ENCODE results near the gene PLEKHG3. TPM values are rescaled to one million over a fixed set of nuclear protein-coding genes. Genes with fewer than 3 reads are reported as not detected.

PLEKHG3 gene
- total RNA-seq, 1 donor from 2014 or later: 12.6 TPM

DNA sequence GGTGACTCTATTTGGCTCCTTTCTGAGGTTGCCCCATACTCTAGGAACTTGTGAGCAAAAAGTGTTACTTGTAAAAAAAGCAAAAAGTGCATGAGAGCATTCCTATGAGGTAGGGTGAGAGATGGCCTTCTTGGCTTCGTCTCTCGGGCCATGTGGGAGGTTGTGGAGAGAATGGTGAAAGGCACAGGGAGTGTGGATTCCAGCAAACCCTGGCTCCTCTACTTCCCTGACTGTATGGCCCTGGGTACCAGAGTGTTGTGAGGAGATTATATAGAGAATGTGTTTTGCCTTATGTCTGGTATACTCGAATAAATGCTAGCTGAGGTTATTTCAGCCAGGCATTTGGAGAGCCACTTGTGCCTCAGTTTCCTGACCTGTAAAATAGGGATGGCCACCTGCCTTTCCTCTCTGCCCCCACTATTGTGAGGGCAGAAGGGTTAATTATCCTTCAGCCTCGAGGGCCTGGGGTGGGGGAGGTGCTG is 11.0 kb downstream of the PLEKHG3 start:
- H3K4me1 ChIP-seq: peaks cover 35% of the 10 kb centered on the region
- H3K4me1 Mint-ChIP-seq: peaks cover 31% of the 10 kb centered on the region
- peaks cover 56% of the 10 kb centered on the region for H4K20me1 ChIP-seq (ENCODE audit: low read depth)
- peaks cover 29% of the 10 kb centered on the region for H3K9me3 ChIP-seq (ENCODE audit: low read depth)
- H3F3A ChIP-seq (ENCODE audit: low read depth): peaks cover 38% of the 10 kb centered on the region
- H3K9ac ChIP-seq: no peak overlapping the region
- H3K27me3 Mint-ChIP-seq (ENCODE audit: insufficient read depth, low read depth): peaks cover 22% of the 10 kb centered on the region
- H2AFZ ChIP-seq (replicated peaks): no peak overlapping the region
- no peaks in the 10 kb centered on the region for H3K27me3 ChIP-seq
- H3K4me2 ChIP-seq: peak overlapping the region; percentile 80
- peaks cover 23% of the 10 kb centered on the region for H3K36me3 ChIP-seq
- H3K4me3 Mint-ChIP-seq: peak overlapping the region; percentile 74
- peaks cover 37% of the 10 kb centered on the region for H3K9me3 Mint-ChIP-seq
- DNase-seq (ENCODE audit: low spot score): no peak
- no peak overlapping the region for H3K27ac Mint-ChIP-seq
- H3K27ac ChIP-seq: no peak overlapping the region
- peak overlapping the region; percentile 39 for H3K4me3 ChIP-seq
- TF ChIP-seq, protein P1, sequence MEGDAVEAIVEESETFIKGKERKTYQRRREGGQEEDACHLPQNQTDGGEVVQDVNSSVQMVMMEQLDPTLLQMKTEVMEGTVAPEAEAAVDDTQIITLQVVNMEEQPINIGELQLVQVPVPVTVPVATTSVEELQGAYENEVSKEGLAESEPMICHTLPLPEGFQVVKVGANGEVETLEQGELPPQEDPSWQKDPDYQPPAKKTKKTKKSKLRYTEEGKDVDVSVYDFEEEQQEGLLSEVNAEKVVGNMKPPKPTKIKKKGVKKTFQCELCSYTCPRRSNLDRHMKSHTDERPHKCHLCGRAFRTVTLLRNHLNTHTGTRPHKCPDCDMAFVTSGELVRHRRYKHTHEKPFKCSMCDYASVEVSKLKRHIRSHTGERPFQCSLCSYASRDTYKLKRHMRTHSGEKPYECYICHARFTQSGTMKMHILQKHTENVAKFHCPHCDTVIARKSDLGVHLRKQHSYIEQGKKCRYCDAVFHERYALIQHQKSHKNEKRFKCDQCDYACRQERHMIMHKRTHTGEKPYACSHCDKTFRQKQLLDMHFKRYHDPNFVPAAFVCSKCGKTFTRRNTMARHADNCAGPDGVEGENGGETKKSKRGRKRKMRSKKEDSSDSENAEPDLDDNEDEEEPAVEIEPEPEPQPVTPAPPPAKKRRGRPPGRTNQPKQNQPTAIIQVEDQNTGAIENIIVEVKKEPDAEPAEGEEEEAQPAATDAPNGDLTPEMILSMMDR (IDR thresholded peaks at IDR 0.05): no peak
- TF ChIP-seq EZH2phosphoT487 (IDR thresholded peaks at IDR 0.05): no peak
- TF ChIP-seq EZH2 (IDR thresholded peaks at IDR 0.05): no peak
- peaks cover 98% of the 10 kb centered on the region for H3K79me2 ChIP-seq (ENCODE audit: low read depth)
- peaks cover 30% of the 10 kb centered on the region for H3K36me3 Mint-ChIP-seq

DNA sequence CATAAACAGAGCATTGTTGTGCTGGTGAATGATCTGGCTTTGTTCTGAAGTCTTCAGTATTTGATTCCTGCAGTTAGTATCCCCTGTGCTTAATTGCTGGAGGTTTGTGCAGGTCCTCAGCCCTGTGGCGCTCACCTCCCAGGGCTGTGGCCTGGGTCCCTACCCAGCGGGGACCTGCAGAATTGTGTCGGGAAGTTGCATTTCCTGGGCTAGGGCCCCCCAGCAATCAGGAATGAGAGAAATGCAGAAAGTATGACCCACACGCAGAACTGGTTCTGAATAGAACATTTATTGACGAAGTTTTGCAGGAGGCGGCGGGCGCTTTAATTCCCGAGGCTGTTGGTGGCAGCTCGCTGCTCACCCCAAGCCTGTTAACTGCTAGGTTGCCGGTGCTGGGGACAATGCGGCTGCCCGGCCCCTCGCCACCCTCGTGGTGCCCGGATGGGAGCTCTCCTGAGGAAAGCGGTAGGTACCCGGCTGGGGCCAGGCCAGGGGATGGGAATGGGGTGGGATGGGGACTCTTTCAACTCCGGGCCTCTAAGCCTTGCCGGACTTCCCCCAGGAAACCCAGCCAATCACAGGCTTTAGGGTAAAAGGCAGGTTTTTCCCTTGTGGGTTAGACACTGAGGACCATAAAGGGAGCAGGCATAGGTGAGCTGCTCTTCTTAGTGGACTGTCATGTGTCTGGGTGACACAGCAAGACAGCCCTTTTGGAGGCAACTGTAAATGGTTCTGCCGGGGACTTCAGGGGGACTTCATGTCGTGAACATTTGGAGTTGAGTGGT is 11.6 kb downstream of the PLEKHG3 start:
- peaks cover 98% of the 10 kb centered on the region for H3K79me2 ChIP-seq (ENCODE audit: low read depth)
- peaks cover 32% of the 10 kb centered on the region for H3K4me1 Mint-ChIP-seq
- H3K4me1 ChIP-seq: peaks cover 36% of the 10 kb centered on the region
- peaks cover 29% of the 10 kb centered on the region for H3K9me3 ChIP-seq (ENCODE audit: low read depth)
- peak; percentile 65 for DNase-seq (ENCODE audit: low spot score)
- peak overlapping the region; percentile 74 for H3K4me3 Mint-ChIP-seq
- H3K27me3 Mint-ChIP-seq (ENCODE audit: insufficient read depth, low read depth): peaks cover 24% of the 10 kb centered on the region
- H3K4me3 ChIP-seq: peak overlapping the region; percentile 39
- TF ChIP-seq EZH2 (IDR thresholded peaks at IDR 0.05) (no peak), EZH2phosphoT487 (IDR thresholded peaks at IDR 0.05) (no peak)
- TF ChIP-seq, protein P1 (IDR thresholded peaks at IDR 0.05): no peak
- peak overlapping the region; percentile 53 for H3K27ac ChIP-seq
- peaks cover 29% of the 10 kb centered on the region for H3K36me3 Mint-ChIP-seq
- H3K27me3 ChIP-seq: no peaks in the 10 kb centered on the region
- H3K27ac Mint-ChIP-seq: no peak overlapping the region
- peaks cover 56% of the 10 kb centered on the region for H4K20me1 ChIP-seq (ENCODE audit: low read depth)
- H3F3A ChIP-seq (ENCODE audit: low read depth): peaks cover 38% of the 10 kb centered on the region
- peaks cover 36% of the 10 kb centered on the region for H3K9me3 Mint-ChIP-seq
- peaks cover 23% of the 10 kb centered on the region for H3K36me3 ChIP-seq
- peak overlapping the region; percentile 80 for H3K4me2 ChIP-seq
- no peak overlapping the region for H2AFZ ChIP-seq (replicated peaks)
- no peak overlapping the region for H3K9ac ChIP-seq

DNA sequence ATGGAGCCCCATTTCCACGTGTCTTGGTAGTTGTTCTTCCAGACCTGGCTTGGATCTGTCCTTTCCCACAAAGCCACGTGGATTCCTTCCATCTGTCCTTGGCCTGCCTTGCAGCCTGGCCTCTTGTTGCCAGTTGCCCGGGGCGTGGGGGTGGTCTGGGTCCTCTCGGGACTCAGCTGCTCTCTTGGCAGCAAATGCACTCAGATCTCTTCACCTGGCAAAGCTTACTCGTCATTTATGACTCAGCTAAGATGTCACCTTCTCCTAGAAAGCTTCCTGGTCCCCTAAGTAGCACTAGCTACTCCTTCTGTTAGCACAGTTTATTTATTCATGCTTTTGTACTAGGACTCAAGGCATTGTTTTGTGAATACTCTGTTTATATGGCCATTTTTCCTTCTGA is 13.6 kb downstream of the PLEKHG3 start:
- no peak overlapping the region for H3K9ac ChIP-seq
- peaks cover 26% of the 10 kb centered on the region for H3K27me3 Mint-ChIP-seq (ENCODE audit: insufficient read depth, low read depth)
- no peak overlapping the region for H3K27ac ChIP-seq
- H3K4me3 ChIP-seq: no peak overlapping the region
- peaks cover 15% of the 10 kb centered on the region for H3K9me3 ChIP-seq (ENCODE audit: low read depth)
- peaks cover 9% of the 10 kb centered on the region for H3K36me3 ChIP-seq
- no peaks in the 10 kb centered on the region for H3K27me3 ChIP-seq
- H3K4me1 ChIP-seq: peaks cover 54% of the 10 kb centered on the region
- no peak for TF ChIP-seq EZH2 (IDR thresholded peaks at IDR 0.05)
- no peak for TF ChIP-seq EZH2phosphoT487 (IDR thresholded peaks at IDR 0.05)
- TF ChIP-seq, protein P1 (IDR thresholded peaks at IDR 0.05): no peak
- no peak overlapping the region for H3K4me3 Mint-ChIP-seq
- peak overlapping the region; percentile 20 for H3K4me2 ChIP-seq
- peaks cover 98% of the 10 kb centered on the region for H3K79me2 ChIP-seq (ENCODE audit: low read depth)
- peak overlapping the region; percentile 51 for H3K27ac Mint-ChIP-seq
- H3K9me3 Mint-ChIP-seq: peaks cover 23% of the 10 kb centered on the region
- peaks cover 77% of the 10 kb centered on the region for H4K20me1 ChIP-seq (ENCODE audit: low read depth)
- no peak overlapping the region for H2AFZ ChIP-seq (replicated peaks)
- no peak for DNase-seq (ENCODE audit: low spot score)
- H3K4me1 Mint-ChIP-seq: peaks cover 41% of the 10 kb centered on the region
- H3K36me3 Mint-ChIP-seq: peaks cover 22% of the 10 kb centered on the region
- H3F3A ChIP-seq (ENCODE audit: low read depth): peaks cover 44% of the 10 kb centered on the region

All from neural progenitor cell (in vitro differentiated cells).